NCI-H1436 (cell line): ENCODE results near the gene CTNND2.

Experiments
- DNase-seq: peaks from one replicate; lab custom pipeline; 2025; lab: John Stamatoyannopoulos, UW

CTNND2 gene, protein sequence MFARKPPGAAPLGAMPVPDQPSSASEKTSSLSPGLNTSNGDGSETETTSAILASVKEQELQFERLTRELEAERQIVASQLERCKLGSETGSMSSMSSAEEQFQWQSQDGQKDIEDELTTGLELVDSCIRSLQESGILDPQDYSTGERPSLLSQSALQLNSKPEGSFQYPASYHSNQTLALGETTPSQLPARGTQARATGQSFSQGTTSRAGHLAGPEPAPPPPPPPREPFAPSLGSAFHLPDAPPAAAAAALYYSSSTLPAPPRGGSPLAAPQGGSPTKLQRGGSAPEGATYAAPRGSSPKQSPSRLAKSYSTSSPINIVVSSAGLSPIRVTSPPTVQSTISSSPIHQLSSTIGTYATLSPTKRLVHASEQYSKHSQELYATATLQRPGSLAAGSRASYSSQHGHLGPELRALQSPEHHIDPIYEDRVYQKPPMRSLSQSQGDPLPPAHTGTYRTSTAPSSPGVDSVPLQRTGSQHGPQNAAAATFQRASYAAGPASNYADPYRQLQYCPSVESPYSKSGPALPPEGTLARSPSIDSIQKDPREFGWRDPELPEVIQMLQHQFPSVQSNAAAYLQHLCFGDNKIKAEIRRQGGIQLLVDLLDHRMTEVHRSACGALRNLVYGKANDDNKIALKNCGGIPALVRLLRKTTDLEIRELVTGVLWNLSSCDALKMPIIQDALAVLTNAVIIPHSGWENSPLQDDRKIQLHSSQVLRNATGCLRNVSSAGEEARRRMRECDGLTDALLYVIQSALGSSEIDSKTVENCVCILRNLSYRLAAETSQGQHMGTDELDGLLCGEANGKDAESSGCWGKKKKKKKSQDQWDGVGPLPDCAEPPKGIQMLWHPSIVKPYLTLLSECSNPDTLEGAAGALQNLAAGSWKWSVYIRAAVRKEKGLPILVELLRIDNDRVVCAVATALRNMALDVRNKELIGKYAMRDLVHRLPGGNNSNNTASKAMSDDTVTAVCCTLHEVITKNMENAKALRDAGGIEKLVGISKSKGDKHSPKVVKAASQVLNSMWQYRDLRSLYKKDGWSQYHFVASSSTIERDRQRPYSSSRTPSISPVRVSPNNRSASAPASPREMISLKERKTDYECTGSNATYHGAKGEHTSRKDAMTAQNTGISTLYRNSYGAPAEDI (N-terminal part only)

DNA sequence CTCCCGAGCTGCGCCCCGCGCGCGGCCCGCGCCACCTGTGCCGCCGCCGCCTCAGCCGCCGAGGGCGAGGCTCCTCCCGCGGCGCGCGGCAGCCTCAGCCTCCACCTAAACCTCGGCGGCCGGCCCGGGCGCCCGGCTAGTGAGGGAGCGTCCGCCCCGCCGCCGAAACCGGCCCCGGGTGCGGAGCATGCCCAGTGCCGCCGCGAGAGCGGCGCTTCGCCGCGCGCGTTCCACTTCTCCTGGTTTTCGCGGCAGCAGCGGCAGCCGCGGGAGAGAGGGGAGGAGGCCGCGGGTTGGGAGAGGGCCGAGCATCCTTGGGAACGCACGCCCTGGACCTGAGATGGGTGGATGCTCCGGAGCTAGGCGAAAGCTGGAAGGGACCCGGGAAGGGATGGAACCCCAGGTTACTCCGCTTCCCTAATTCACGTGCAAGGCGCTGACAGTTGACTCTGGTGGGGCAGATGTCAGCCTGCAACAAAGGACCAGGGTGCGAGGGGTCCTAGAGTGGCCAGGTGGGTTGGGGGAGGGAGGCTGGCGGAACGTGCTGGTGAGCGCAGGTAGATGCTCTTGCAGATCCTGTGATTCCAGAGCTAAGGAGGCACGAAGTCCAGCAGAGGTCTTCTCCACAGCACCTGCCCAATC, at the start of gene CTNND2:
Gene CTNND2, minus strand, starts transcription at position 182 of the 642 bp plus-strand sequence. CDS start 593 bp downstream, outside the sequence.
- peak; percentile 20 for DNase-seq

DNA sequence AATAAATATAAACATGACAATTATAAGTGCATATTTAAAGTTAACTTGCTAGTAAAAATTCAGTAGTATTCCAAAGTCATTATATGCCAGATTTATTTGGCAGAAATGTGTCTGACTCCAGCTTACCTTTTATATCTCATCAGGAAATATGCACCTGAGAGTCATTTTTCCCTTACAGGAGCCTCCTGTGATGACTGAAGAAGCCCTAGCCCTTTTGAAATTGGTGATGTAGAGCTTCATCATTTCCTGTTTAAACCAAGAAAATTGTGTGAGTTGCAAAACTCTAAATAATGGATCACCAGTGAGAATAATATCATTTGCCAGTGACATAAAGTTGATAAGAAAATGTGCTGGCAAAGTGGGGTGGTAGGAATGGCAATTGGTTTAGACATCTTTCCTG, 42.1 kb upstream of the CTNND2 start:
- DNase-seq: no peak

DNA sequence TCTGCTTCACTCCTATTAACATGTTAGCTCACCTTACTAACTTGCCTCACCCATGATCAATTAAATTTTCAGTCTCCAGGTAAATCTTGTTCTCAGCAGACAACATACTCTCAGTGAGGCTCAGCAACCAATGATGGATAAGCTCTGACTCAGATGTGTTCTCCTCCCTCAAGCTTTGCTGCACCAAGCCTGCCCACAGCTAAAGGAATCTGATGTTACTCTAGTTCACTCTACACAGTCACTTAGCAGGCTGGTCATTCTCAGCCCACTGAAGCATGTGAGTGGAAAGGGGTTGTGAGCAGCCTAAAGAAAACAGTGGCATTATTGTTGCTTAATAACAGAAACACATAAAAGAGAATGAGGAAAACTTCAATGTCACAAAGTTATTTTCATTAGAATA, 37.3 kb upstream of the CTNND2 start:
- no peak for DNase-seq

DNA sequence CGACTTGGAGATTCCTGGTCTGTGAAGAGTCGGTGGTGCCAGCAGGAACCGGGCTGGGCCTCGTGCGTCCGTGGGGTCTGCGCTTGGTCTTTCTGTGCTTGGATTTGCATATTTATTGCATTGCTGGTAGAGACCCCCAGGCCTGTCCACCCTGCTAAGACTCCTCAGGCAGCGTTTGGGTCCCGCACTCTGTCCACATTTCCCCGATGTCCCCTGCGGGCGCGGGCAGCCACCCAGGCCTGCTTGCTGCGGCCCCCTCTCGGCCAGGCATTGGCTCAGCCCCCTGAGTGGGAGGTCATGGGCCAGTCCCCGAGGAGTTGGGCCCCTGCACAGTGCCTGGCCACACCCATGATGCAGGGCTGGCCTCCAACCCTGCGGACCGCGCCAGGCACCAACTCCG, 27.4 kb upstream of the CTNND2 start:
- no peak for DNase-seq

DNA sequence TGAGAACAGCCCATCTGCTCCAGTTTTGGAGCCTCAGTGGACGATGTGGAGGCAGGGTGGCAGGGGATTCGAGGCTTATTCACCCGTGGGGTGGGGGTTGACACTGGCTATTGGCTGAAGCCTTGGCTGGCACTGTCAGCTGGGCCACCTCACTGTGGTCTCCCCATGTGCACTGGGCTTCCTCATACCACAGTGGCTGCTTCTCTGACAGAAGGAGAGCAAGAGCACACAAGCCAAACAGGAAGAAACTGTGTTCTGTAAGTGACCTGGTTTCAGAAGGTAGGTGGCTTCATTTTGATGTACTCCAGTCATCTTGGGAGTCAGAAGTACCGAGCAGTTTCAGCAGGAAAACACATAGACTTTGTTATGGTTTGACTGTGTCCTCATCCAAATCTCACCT, 24.7 kb upstream of the CTNND2 start:
- DNase-seq: no peak

DNA sequence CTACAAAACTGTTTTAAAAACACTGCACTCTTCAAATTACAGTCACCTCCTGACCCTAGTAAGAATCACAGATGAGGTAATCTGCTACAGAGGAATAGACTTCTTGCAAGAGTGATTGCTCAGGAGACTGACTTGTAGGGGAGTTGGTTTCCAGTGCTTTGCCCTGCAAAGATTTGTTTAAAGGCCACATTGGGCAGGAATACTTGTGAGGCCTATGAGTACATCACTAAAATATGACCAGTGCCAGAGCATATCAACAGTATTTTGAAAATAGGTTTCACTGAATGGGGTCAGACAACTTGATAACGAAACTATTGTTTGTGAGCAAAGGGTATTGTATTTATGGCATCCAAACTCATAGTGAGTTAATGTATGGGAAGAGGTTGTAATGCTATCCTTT, 21.5 kb upstream of the CTNND2 start:
- DNase-seq: no peak

DNA sequence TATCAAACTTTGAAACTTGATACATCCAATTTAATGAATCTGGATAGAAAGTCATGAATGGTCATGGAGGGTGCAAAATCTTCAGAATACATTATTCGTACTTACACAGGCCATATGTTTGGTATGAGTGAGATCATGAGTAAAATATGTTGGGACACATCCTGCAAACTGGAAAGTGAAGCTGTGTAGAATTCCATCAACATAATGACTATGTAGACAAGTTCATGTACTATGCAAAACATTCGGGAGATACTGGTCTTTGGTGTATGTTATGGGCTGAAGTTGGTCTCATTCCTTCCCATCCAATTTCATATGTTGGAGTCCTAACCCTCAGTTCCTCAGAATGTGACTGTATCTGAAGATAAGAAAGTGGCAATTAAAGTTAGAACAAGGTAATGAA, 18.1 kb upstream of the CTNND2 start:
- DNase-seq: no peak

DNA sequence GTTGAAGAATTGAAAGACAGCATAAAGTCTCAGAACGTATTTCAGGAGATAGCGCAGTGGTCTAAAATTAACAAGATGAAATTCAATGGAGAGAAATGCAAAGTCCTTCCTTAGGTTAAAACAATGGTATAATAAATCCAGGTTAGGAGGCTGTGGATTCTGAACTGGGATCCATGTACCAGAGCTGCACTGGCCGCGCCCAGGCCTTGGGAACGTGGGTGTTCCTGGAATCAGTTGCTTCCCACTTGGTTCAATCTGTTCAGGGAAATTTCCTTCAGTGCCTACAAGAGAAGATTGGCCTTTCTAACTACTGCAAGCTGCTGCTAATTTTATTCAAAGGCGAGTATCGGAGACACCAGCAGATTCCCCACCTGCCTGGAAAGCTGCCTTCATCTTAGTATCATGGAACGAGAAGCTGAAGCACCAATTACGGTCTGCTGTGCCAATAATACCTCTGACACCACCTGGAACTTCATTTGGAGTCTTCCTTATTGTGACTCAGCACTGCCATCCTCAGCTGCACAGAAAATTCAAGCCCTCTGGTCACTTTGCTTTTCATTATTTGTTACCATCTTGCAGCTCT, 14.3 kb upstream of the CTNND2 start:
- no peak for DNase-seq

DNA sequence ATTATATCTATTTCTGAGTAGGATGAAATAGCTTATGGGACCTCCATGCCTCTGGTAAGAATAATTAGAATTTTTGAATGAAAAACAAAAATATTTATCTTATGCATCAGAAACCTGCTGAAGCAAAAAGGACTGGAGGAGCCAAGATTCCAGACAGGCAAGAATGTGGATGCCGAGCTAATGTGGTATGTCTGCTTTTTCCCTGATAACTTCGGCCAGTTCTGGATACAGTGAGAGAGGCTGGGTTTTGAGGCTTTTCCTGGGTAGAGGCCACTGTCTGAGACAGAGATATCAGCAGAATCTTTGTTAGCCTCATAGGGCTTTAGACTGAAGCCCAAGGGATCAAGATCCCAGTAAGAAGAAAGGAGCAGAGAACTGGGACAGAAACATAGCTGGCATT, 5.2 kb upstream of the CTNND2 start:
- DNase-seq: no peak

DNA sequence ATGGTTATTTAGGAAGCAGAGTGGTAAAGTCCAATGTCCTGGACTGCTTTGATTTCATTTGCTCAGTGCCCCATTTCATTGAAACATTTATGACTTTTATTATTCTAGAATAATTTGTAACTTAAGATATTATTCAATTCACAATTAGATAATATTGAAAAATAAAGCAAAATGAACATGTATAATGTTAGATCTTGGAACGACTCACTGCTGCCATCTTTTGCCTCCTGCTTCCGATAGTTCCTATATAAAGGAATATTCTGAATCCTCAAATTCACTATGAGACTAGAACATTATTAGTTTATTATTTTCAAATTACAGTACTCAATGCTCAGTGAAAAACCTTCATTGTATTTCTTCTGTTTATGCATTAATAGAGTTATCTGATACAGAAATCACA, 2.3 kb upstream of the CTNND2 start:
- no peak for DNase-seq

DNA sequence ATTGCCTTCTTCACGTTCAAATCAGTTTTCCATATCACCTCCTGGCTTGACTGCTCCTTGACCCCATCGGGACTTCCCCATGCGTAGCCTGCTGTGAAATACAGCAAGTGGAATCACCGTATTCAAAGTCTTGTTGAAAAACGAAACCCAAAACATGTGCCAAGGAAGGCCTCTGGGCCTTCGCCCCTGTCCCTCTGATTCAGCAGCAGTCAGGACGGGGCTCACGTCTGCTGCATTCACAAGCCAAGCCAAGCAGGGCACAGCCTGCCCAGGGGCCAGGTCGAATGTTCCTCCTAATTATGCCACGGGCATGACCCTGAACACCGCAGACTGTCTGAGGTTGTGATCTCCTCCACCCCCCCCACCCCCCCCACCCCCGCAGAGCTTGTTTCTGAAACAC, 960 bp upstream of the CTNND2 start:
- DNase-seq: no peak

DNA sequence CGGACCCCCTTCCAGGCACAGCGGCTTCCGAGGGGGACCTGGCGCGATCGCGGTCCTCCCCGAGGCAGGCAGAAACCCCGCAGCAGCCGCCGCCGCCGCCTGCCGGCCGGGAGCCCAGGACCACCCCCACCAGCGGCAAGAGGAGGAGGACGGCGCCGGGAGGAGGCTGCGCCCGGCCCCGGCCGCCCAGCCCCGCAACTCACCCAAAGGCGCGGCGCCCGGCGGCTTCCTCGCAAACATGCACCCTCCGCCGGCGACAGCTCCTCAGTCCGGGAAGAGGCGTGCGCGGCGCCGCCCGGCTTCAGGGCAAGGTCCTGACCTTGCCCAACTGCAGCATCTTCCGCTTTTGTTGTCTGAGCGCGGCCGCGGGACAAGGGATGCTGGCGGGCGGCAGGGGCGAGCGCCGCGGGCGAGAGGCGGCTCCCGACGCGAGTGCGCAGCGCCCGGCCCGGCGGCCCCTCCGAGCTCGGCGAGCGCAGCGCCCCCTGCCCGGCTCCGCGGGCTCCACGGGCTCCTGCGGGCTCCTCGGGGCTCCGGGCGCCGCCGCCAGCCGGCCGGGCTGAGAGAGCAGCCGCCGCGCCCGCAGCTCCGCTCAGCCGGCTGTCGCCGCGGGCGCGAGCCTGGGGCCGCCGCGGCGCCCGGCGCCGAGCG, 507 bp downstream of the CTNND2 start:
- peak; percentile 20 for DNase-seq

DNA sequence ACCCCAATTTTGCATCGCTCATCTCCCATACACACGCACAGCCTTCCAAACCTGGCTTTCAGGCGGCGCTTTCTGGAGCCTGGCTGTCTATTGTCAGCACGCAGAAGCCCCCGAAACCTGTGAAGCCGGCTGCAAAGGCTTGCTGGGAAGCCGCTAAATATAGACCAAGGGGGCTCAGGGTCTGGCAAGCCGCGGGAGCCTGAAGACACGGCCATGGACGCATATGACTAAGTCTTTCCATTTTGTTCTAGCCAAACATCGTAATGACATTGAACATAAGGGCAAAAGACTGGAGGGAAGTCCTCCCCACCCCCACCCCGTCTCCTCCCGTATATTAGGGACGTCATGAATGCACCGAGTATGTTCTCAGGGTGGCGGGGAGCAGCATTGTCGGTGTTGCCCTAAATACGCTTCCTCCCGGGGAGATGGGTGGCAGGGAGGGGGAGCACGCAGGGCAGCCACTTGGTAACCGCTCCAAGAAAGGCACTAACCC, 1.1 kb downstream of the CTNND2 start:
- no peak for DNase-seq

DNA sequence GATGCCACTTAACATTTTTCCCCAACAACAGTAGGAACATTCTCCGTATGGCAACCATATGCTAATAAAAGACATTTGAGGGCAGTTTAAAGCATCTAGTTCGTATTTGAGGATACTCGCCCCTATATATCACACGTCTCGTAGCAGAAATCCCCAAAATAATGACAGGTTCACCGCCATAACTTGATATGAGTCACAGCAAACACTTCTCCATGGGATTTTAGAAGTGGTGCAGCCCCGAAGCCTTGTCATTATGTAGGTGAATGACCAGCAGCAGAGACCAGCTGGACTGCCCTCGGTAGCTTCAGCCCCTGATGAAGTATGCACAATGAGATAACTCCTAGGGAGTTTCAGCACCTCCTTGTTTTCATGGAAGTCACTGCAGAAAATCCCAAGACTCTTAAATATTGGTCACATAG, 2.0 kb downstream of the CTNND2 start:
- no peak for DNase-seq

DNA sequence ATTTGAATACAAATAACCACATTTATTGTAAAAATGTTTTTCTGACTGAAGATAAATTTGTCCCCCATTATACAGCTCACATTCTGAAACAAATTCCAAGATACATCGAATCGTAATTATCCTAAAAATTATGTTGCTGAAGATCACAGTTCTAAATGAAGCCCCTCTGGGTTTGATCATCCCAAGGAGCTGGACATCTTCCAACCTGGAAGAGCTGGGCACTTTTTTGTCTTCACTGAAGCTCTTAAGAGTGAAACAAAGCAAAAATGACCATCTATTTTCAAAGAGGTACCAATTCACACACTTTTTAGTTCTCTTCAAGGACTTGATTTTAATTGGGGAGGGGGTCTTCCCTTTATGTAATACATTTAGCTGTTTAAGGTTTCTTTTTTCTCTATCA, 5.5 kb downstream of the CTNND2 start:
- DNase-seq: no peak

DNA sequence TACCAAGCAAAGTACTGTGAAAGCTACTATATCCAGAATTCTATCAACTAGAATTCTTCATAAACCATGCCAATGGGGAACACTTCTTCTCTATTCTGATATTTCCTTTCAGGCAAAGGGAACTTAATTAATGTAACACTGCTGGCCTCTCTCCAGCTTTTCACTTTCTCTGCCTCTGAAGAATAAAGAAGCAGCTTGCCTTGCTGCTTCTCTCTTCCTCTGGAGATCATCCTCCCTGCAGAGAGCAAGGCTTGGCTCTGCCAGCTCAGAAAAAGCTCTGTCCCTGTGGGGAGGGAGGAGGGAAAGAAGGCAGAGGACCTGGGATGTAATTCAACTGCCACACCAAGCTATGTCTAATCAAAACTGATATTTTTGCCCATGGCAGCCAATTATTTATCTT, 6.5 kb downstream of the CTNND2 start:
- no peak for DNase-seq

DNA sequence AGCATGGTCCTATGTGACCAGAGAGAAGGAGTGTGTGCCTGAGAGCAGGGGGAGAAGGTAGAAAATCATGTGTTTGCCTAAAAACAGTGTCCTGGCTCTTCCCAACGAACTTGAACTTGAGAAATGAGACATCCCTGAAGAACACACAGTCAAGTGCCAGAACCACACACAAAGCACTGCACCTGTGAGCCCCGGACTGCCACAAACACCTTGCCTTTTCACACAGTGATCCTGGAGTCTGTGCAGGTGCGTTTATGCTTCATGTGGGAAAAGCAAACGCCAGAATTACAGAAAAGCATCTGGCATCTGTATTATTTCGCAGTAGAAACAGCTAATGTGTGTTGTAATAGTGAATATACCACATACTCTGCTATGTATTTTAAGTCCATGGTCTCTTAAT, 9.3 kb downstream of the CTNND2 start:
- DNase-seq: no peak

DNA sequence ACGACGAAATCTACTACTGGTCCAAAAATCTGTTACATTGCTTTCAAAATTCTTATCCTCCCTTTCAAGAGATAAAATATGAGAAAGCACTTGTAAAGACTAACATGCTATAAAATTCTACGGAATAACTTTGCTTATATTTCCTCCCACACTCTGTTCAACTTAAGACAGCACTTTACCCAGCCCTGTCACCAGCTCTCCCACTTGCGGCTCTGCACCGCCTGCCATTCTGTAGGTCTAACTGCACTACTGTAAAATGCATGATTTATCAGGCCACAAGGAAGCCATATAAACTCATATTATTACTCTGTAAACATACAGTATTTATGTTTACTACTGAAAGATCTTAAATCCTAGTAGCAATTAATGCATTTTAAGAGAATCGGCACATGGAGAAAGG, 11.4 kb downstream of the CTNND2 start:
- DNase-seq: no peak

DNA sequence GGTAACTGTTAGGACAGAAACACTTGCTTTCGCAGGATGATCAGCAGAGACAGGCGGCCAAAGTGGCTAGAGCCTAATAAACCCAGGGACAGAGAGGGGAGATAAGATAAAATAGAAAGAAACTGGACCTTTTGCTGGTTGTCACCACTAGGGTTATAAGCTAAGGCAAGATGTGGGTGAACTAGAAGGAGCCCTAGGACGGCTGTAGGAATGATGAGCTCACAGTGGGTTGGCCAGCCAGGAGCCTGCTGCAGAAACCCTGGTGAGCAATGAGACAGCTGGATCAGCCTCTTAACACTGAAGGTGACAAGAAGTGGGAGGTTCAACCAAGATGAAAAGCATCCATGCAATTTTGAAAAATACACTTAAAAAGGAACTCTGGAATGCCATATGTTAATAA, 13.5 kb downstream of the CTNND2 start:
- no peak for DNase-seq

DNA sequence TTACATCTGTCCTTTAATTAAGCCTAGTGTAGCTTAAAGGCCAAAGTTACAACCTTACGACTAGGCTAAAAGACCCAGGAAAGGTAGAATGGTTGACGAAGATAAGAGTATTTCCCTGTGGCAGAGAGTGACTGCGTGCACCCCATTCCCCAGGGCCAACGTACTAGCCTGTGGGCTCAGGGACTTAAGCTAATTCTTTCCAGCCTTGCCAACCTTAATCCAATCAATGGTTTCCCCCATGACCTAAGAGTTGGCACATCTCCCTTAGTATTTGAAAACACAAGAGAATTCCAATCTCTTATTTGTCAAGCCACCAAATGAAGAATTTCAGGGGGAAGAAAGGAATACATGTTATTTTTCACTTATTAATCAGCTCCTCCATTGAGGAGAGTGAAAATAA, 16.0 kb downstream of the CTNND2 start:
- DNase-seq: no peak

DNA sequence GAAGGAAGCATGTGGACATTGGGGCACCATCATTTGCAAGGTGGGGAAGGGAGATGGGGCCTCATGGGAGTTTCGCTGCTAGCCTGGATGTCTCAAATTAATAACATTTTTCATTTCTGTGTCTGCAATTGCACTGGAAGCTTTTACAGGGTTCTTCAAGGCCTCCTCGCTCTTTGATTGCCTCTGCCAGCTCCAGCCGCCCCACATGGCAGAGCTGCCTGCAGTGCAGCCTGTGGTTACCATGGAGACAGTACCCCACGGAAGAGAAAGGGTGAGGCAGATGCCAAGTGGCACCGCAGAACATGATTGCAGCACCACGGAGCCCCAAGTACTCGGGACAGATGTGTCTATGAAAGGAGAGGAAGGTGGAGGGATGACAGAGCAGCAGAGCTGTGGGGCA, 25.4 kb downstream of the CTNND2 start:
- no peak for DNase-seq
